Activated CD4-positive, alpha-beta T cell treated with anti-CD3 and anti-CD28 coated beads for 24 hours (primary cell): ENCODE data around the gene MINDY1.

ENCODE experiments used
- DNase-seq, 2 donors: peaks; one replicate each; pipeline ENCODE4 v3.0.0-alpha.2; 2020; ENCODE audit warnings: low read depth in 2 of 2

The MINDY1 gene

GRCh38 chr1:151011154-151011850, 4.6 kb upstream of the MINDY1 start:
- DNase-seq, result no peak

- no peak for DNase-seq
These were observed 3.6 kb upstream of the MINDY1 start for GRCh38 chr1:151010346-151010726.

- DNase-seq, result no peak
These were observed 3.1 kb upstream of the MINDY1 start for GRCh38 chr1:151009674-151010345.

- DNase-seq, result no peak
These were observed 2.5 kb upstream of the MINDY1 start for GRCh38 chr1:151009206-151009587.

- DNase-seq, result peak; percentile 94 to 97
These were observed 1.8 kb upstream of the MINDY1 start, which contains the start of gene PRUNE1 for GRCh38 chr1:151008244-151009205. TSS of gene PRUNE1 (plus strand) at chr1:151008449. CDS start at chr1:151008633, 184 bp downstream.

- DNase-seq, result no peak
These were observed 1.1 kb upstream of the MINDY1 start for GRCh38 chr1:151007853-151008243.

GRCh38 chr1:151005729-151006319, 878 bp downstream of the MINDY1 start:
- no peak for DNase-seq

- DNase-seq, result no peak
These were observed 3.5 kb downstream of the MINDY1 start for GRCh38 chr1:151003180-151003579.

- DNase-seq, result no peak
These were observed 4.1 kb downstream of the MINDY1 start for GRCh38 chr1:151002611-151003010.

GRCh38 chr1:151002051-151002450, 4.7 kb downstream of the MINDY1 start:
- DNase-seq, result no peak

- DNase-seq, result no peak
These were observed 5.1 kb downstream of the MINDY1 start for GRCh38 chr1:151001602-151002001.

GRCh38 chr1:151000408-151000807, 6.3 kb downstream of the MINDY1 start:
- no peak for DNase-seq

GRCh38 chr1:150999926-151000325, 6.8 kb downstream of the MINDY1 start:
- no peak for DNase-seq

- no peak for DNase-seq
These were observed 7.5 kb downstream of the MINDY1 start for GRCh38 chr1:150999051-150999674.

GRCh38 chr1:150997949-150998348, 8.8 kb downstream of the MINDY1 start:
- no peak for DNase-seq

- no peak for DNase-seq
These were observed 9.4 kb downstream of the MINDY1 start for GRCh38 chr1:150997126-150997872.

- no peak for DNase-seq
These were observed 10.8 kb downstream of the MINDY1 start for GRCh38 chr1:150995896-150996295.

GRCh38 chr1:150995460-150995859, 11.2 kb downstream of the MINDY1 start:
- no peak for DNase-seq

- no peak for DNase-seq
These were observed 12.5 kb downstream of the MINDY1 start for GRCh38 chr1:150994248-150994647.

GRCh38 chr1:150992626-150993025, 14.1 kb downstream of the MINDY1 start:
- no peak for DNase-seq

GRCh38 chr1:150987924-150988323, 18.8 kb downstream of the MINDY1 start:
- no peak for DNase-seq
